Upper lobe of right lung (tissue), 1 donor: ENCODE results near the gene TEX53. TPM values are rescaled to one million over a fixed set of nuclear protein-coding genes. Genes with fewer than 3 reads are reported as not detected.

Experiments
- ATAC-seq: fragments of 200-7000 bp; cut with Tn5 transposase; one replicate; pipeline ENCODE4 v1.9.1; 2020; ENCODE audit warnings: mild to moderate bottlenecking, moderate library complexity
- DNase-seq: peaks from one replicate; pipeline ENCODE4 v3.0.0-alpha.2; 2020
- H3K27ac ChIP-seq: fragments of 200-600 bp; one replicate; pipeline ENCODE4 v1.8.0; 2022
- H3K27me3 ChIP-seq: fragments of 200-600 bp; one replicate; pipeline ENCODE4 v1.8.0; 2022; ENCODE audit warnings: mild to moderate bottlenecking
- H3K36me3 ChIP-seq: fragments of 200-600 bp; one replicate; pipeline ENCODE4 v1.8.0; 2022
- H3K4me1 ChIP-seq: fragments of 200-600 bp; one replicate; pipeline ENCODE4 v1.8.0; 2022
- H3K4me3 ChIP-seq: fragments of 200-600 bp; one replicate; pipeline ENCODE4 v1.8.0; 2022; ENCODE audit warnings: mild to moderate bottlenecking
- H3K9me3 ChIP-seq: fragments of 200-600 bp; one replicate; pipeline ENCODE4 v1.8.0; 2022
- intact Hi-C: fragments of 100-400 bp; cut with DNase I; formaldehyde crosslinking; loops from one replicate; pipeline ENCODE4 v1.11.0; 2022
- total RNA-seq: library from RNA; stranded (reverse); fragmentation: NEBNext Ultra II Directional; extraction: Animal tissue kit (Norgen Biotek cat#: 25700); gene quantifications from one replicate; pipeline ENCODE4 v1.2.1, GENCODE V29; 2021
- TF ChIP-seq, protein P1 (sequence below): fragments of 200-600 bp; IDR thresholded peaks from one replicate; pipeline ENCODE4 v1.8.0; 2022; ENCODE audit warnings: antibody characterized with exemption
- donor health status: DM: no; HTN: yes; CAD: no; lungs with severe emphysema.

The TEX53 gene
- total RNA-seq, 1 donor from 2014 or later = not detected

DNA sequence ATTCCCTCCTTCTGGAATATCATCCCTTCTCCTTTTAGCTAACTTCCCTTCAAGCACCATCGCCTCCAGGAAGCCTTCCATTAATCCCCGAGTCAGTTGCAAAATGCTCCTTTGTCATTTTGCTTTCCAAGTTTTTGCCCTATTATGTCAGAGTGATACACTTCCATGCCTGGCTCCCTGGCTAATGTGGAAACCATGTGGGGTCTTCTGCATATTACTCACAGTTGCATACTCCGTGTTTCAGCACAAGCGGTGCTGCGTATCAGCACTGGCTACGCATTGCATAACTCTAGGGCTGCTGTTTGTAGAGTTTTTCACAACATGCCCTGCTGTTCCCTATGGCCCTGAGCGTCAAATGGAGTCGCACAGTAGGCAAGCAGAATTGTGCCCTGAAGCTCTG lies 1.9 kb downstream of the TEX53 start:
- intact Hi-C loops = loop anchor here (5.0 to 10.0 kb wide), 2 partner anchors 161 to 248 kb away; no protein-coding TSS in a partner anchor
- no peaks in the 10 kb centered on the region for H3K4me1 ChIP-seq

GRCh38 chr9:114653556-114654159 lies 3.9 kb downstream of the TEX53 start:
- H3K36me3 ChIP-seq = no peaks in the 10 kb centered on the region
- no peaks in the 10 kb centered on the region for H3K27me3 ChIP-seq
- ATAC-seq (peak; percentile 95), DNase-seq (no peak)
- TF ChIP-seq, protein P1, sequence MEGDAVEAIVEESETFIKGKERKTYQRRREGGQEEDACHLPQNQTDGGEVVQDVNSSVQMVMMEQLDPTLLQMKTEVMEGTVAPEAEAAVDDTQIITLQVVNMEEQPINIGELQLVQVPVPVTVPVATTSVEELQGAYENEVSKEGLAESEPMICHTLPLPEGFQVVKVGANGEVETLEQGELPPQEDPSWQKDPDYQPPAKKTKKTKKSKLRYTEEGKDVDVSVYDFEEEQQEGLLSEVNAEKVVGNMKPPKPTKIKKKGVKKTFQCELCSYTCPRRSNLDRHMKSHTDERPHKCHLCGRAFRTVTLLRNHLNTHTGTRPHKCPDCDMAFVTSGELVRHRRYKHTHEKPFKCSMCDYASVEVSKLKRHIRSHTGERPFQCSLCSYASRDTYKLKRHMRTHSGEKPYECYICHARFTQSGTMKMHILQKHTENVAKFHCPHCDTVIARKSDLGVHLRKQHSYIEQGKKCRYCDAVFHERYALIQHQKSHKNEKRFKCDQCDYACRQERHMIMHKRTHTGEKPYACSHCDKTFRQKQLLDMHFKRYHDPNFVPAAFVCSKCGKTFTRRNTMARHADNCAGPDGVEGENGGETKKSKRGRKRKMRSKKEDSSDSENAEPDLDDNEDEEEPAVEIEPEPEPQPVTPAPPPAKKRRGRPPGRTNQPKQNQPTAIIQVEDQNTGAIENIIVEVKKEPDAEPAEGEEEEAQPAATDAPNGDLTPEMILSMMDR = peak; percentile 88
- intact Hi-C loops = loop anchor here (10.0 kb wide), 1 partner anchor 159 kb away; no protein-coding TSS in a partner anchor
- H3K9me3 ChIP-seq = no peaks in the 10 kb centered on the region
- no peak overlapping the region for H3K27ac ChIP-seq
- H3K4me3 ChIP-seq = no peak overlapping the region
- no peaks in the 10 kb centered on the region for H3K4me1 ChIP-seq

More for the DNA sequence above, 1.9 kb downstream of the TEX53 start:
- ATAC-seq (no peak), DNase-seq (no peak)
- Histone ChIP-seq H3K4me3 (no peak overlapping the region), H3K9me3 (no peaks in the 10 kb centered on the region), H3K36me3 (no peaks in the 10 kb centered on the region), H3K27ac (no peak overlapping the region), H3K27me3 (no peaks in the 10 kb centered on the region)
- TF ChIP-seq, protein P1 = no peak

- H3K4me1 ChIP-seq = no peaks in the 10 kb centered on the region
- no peaks in the 10 kb centered on the region for H3K27me3 ChIP-seq
- no peak overlapping the region for H3K27ac ChIP-seq
- TF ChIP-seq, protein P1 = no peak
- no peaks in the 10 kb centered on the region for H3K36me3 ChIP-seq
- DNase-seq (no peak), ATAC-seq (no peak)
- no peak overlapping the region for H3K4me3 ChIP-seq
- no peaks in the 10 kb centered on the region for H3K9me3 ChIP-seq
- intact Hi-C loops = loop anchor here (10.0 kb wide), 1 partner anchor 158 kb away; no protein-coding TSS in a partner anchor
Measured at GRCh38 chr9:114652776-114653555, 4.6 kb downstream of the TEX53 start.

- intact Hi-C loops = no loop called here
- Histone ChIP-seq H3K27me3 (no peaks in the 10 kb centered on the region), H3K4me3 (no peak overlapping the region), H3K9me3 (no peaks in the 10 kb centered on the region), H3K4me1 (no peaks in the 10 kb centered on the region), H3K27ac (no peak overlapping the region), H3K36me3 (peaks cover 46% of the 10 kb centered on the region)
- ATAC-seq = no peak
- no peak for DNase-seq
- TF ChIP-seq, protein P1 = no peak
Measured at GRCh38 chr9:114643896-114644295, 13.7 kb downstream of the TEX53 start.

DNA sequence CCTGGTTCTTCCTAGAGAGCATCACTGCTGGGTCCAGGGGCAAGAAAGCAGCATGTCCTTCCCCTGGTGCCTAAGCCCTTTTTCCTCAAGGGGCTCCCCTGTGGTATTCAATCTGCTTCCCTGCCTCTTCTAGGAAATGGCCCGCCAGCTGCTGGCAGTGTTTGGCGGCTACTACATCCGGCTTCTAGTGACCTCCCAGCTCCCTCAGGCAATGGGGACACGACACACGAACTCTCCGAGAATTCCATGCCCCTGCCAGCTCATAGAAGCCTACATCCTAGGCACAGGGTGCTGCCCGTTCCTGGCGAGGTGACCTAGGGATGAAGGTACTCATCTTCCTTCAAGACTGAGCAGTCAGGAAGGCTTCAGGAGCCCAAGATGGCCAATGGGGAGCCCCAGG lies 14.6 kb downstream of the TEX53 start:
- Histone ChIP-seq H3K36me3 (peaks cover 53% of the 10 kb centered on the region), H3K27me3 (no peaks in the 10 kb centered on the region), H3K4me1 (no peaks in the 10 kb centered on the region), H3K27ac (no peak overlapping the region), H3K9me3 (no peaks in the 10 kb centered on the region), H3K4me3 (no peak overlapping the region)
- DNase-seq (no peak), ATAC-seq (no peak)
- TF ChIP-seq, protein P1 = no peak
- intact Hi-C loops = no loop called here
